ENCODE measurements around the gene RAP2B.

DNA sequence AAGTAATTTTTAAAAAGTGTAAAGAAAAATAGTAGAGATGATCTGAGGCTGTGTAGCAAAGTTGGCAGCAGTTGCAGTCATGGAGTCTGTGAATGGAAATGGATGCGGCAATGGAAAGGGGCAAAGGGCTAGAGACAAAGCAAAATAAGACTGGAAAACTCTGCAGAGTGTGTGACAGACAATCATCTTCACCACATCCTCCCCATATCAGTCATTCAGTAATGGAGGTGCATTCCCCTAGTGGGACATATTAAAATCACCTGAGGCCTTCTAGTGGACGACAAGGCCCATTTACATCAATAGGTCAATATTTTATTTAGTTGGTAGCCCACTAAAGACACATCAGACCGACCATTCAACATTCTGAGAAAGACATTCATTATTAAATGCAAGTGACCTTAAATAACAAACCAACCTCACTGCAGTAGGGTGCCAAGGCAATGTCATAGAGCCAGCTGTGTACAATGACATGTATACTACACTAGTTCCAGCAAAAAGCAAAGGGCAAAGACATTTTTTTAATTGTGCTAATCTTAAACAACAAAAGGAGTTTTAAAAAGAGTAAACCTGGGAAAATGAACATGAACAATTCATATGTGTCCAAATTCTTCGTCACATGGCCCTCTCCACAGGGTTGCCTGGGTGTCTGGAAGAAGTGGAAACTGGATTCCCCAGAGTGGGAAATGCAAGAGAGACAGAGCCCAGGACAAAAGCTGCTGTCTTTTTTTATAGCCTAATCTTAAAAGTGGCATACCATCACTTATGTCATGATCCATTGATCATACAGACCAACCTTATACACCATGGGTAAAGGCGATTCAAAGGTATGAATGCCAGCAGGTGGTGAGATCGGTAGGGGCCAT, 15.6 kb upstream of the RAP2B start:
- TF ChIP-seq POLR2A (IDR thresholded peaks at IDR 0.05; ENCODE audit: low read length) (no peak), GATA1 (IDR thresholded peaks at IDR 0.05; ENCODE audit: low read depth, low read length) (no peak)

Data from erythroblast (primary cell).